Upper lobe of right lung (tissue), 1 donor: ENCODE data around the gene MSH3. TPM values are rescaled to one million over a fixed set of nuclear protein-coding genes. Genes with fewer than 3 reads are reported as not detected.

ENCODE experiments used
- ATAC-seq: fragments of 200-7000 bp; cut with Tn5 transposase; one replicate; pipeline ENCODE4 v1.9.1; 2020; ENCODE audit warnings: mild to moderate bottlenecking, moderate library complexity
- DNase-seq: peaks from one replicate; pipeline ENCODE4 v3.0.0-alpha.2; 2020
- H3K27ac ChIP-seq: fragments of 200-600 bp; one replicate; pipeline ENCODE4 v1.8.0; 2022
- H3K27me3 ChIP-seq: fragments of 200-600 bp; one replicate; pipeline ENCODE4 v1.8.0; 2022; ENCODE audit warnings: mild to moderate bottlenecking
- H3K36me3 ChIP-seq: fragments of 200-600 bp; one replicate; pipeline ENCODE4 v1.8.0; 2022
- H3K4me1 ChIP-seq: fragments of 200-600 bp; one replicate; pipeline ENCODE4 v1.8.0; 2022
- H3K4me3 ChIP-seq: fragments of 200-600 bp; one replicate; pipeline ENCODE4 v1.8.0; 2022; ENCODE audit warnings: mild to moderate bottlenecking
- H3K9me3 ChIP-seq: fragments of 200-600 bp; one replicate; pipeline ENCODE4 v1.8.0; 2022
- CTCF ChIP-seq: fragments of 200-600 bp; IDR thresholded peaks from one replicate; pipeline ENCODE4 v1.8.0; 2022; ENCODE audit warnings: antibody characterized with exemption
- intact Hi-C: fragments of 100-400 bp; cut with DNase I; formaldehyde crosslinking; loops from one replicate; pipeline ENCODE4 v1.11.0; 2022
- total RNA-seq: library from RNA; stranded (reverse); fragmentation: NEBNext Ultra II Directional; extraction: Animal tissue kit (Norgen Biotek cat#: 25700); gene quantifications from one replicate; pipeline ENCODE4 v1.2.1, GENCODE V29; 2021
- donor health status: DM: no; HTN: yes; CAD: no; lungs with severe emphysema.

MSH3 gene
- total RNA-seq, 1 donor from 2014 or later, result 13.7 TPM

GRCh38 chr5:80689627-80690026 is 35.2 kb downstream of the MSH3 start:
- H3K27ac ChIP-seq, result no peak overlapping the region
- no peak for ATAC-seq
- H3K4me3 ChIP-seq, result no peak overlapping the region
- H3K27me3 ChIP-seq, result no peaks in the 10 kb centered on the region
- H3K9me3 ChIP-seq, result no peaks in the 10 kb centered on the region
- H3K36me3 ChIP-seq, result no peaks in the 10 kb centered on the region
- no peak for DNase-seq
- H3K4me1 ChIP-seq, result peaks cover 7% of the 10 kb centered on the region
- no peak for TF ChIP-seq CTCF
- intact Hi-C loops, result no loop called here

- intact Hi-C loops, result no loop called here
- DNase-seq, result no peak
- TF ChIP-seq CTCF, result no peak
Measured at GRCh38 chr5:80695666-80696065, 41.2 kb downstream of the MSH3 start.

GRCh38 chr5:80696450-80696849 is 42.0 kb downstream of the MSH3 start:
- H3K4me1 ChIP-seq, result no peaks in the 10 kb centered on the region
- H3K36me3 ChIP-seq, result peaks cover 3% of the 10 kb centered on the region
- no peaks in the 10 kb centered on the region for H3K9me3 ChIP-seq
- DNase-seq, result no peak
- intact Hi-C loops, result no loop called here
- ATAC-seq, result no peak
- H3K4me3 ChIP-seq, result no peak overlapping the region
- H3K27me3 ChIP-seq, result no peaks in the 10 kb centered on the region
- H3K27ac ChIP-seq, result no peak overlapping the region
- TF ChIP-seq CTCF, result no peak

More at GRCh38 chr5:80695666-80696065, 41.2 kb downstream of the MSH3 start:
- H3K27ac ChIP-seq, result no peak overlapping the region
- H3K4me1 ChIP-seq, result no peaks in the 10 kb centered on the region
- no peaks in the 10 kb centered on the region for H3K9me3 ChIP-seq
- ATAC-seq, result no peak
- no peak overlapping the region for H3K4me3 ChIP-seq
- no peaks in the 10 kb centered on the region for H3K36me3 ChIP-seq
- H3K27me3 ChIP-seq, result no peaks in the 10 kb centered on the region

GRCh38 chr5:80697100-80697499 is 42.6 kb downstream of the MSH3 start:
- H3K27me3 ChIP-seq, result no peaks in the 10 kb centered on the region
- H3K4me1 ChIP-seq, result no peaks in the 10 kb centered on the region
- H3K36me3 ChIP-seq, result peaks cover 4% of the 10 kb centered on the region
- ATAC-seq (no peak), DNase-seq (no peak)
- intact Hi-C loops, result no loop called here
- no peak overlapping the region for H3K27ac ChIP-seq
- H3K4me3 ChIP-seq, result no peak overlapping the region
- H3K9me3 ChIP-seq, result no peaks in the 10 kb centered on the region
- TF ChIP-seq CTCF, result no peak

DNA sequence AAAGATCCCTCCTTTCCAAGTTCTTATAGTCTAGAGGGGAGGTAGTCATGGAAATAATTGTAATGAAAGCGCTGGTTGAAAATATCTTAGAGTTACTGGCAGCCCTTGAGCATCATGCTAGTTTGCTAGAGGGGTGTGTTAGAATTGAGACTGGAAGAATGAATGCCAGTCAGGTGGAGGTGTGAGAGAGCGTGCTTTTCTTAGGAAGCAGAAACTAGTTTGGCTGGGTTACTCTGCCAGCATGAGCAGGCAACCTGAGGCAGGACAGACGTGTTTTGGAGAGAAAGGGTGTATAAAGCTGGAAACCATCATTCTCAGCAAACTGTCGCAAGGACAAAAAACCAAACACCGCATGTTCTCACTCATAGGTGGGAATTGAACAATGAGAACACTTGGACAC is 43.9 kb downstream of the MSH3 start:
- H3K4me3 ChIP-seq, result no peak overlapping the region
- no peaks in the 10 kb centered on the region for H3K9me3 ChIP-seq
- intact Hi-C loops, result no loop called here
- no peak for ATAC-seq
- no peak for DNase-seq
- no peak for TF ChIP-seq CTCF
- no peaks in the 10 kb centered on the region for H3K4me1 ChIP-seq
- no peaks in the 10 kb centered on the region for H3K27me3 ChIP-seq
- H3K36me3 ChIP-seq, result peaks cover 4% of the 10 kb centered on the region
- no peak overlapping the region for H3K27ac ChIP-seq

DNA sequence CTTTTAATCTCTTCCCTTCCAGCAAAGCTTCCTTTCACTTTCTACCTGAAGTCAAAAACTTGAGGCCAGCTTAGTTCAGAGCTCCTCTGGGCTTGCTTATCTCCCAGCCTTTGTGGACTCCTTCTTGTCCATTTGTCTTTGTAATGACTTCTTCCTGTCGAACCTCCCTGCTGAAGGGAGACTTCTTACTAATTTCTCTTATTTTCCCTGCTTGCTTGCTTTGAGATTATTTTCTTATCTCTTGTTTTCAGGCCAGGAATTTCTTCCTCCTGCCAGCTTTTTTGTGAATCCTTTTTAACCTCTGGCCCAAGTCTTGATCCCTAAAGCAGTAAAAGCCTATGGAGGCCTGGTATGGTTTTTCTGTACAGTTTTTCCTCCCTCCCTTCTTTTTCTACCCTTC is 47.1 kb downstream of the MSH3 start:
- no peaks in the 10 kb centered on the region for H3K27me3 ChIP-seq
- no peak overlapping the region for H3K27ac ChIP-seq
- H3K4me3 ChIP-seq, result no peak overlapping the region
- no peaks in the 10 kb centered on the region for H3K9me3 ChIP-seq
- DNase-seq, result no peak
- intact Hi-C loops, result no loop called here
- no peaks in the 10 kb centered on the region for H3K4me1 ChIP-seq
- ATAC-seq, result no peak
- TF ChIP-seq CTCF, result no peak
- peaks cover 4% of the 10 kb centered on the region for H3K36me3 ChIP-seq
